IgD-negative memory B cell (primary cell): ENCODE measurements around the gene FAM170B. TPM values are rescaled to one million over a fixed set of nuclear protein-coding genes. Genes with fewer than 3 reads are reported as not detected.

Source experiments
- H3K27ac Mint-ChIP-seq, 3 donors: one replicate each; pipeline ENCODE4 v1.8.0; 2020 to 2022; ENCODE audit warnings: mild to moderate bottlenecking in 3 of 3, mixed read lengths in 3 of 3, moderate library complexity in 1 of 3
- H3K27me3 Mint-ChIP-seq: one replicate; pipeline ENCODE4 v1.8.0; 2021; ENCODE audit warnings: mixed read lengths
- H3K36me3 Mint-ChIP-seq: one replicate; pipeline ENCODE4 v1.8.0; 2020; ENCODE audit warnings: mild to moderate bottlenecking, mixed read lengths
- H3K4me1 Mint-ChIP-seq, 3 donors: one replicate each; pipeline ENCODE4 v1.8.0; 2020 to 2022; ENCODE audit warnings: mixed read lengths in 3 of 3, mild to moderate bottlenecking in 1 of 3
- H3K4me3 Mint-ChIP-seq, 4 donors: one replicate each; pipeline ENCODE4 v1.8.0; 2020 to 2022; ENCODE audit warnings: mild to moderate bottlenecking in 4 of 4, mixed read lengths in 4 of 4, moderate library complexity in 3 of 4
- H3K9me3 Mint-ChIP-seq, 3 donors: one replicate each; pipeline ENCODE4 v1.8.0; 2020 to 2021; ENCODE audit warnings: mixed read lengths in 3 of 3, mild to moderate bottlenecking in 1 of 3
- polyA plus RNA-seq: library from polyadenylated mRNA; unstranded; fragments of 300-500 nt; fragmentation: Illumina TruSeq; gene quantifications from one replicate; pipeline ENCODE4 v1.2.3, GENCODE V29; 2021

The FAM170B gene
- polyA plus RNA-seq, 1 donor from 2014 or later, result not detected

DNA sequence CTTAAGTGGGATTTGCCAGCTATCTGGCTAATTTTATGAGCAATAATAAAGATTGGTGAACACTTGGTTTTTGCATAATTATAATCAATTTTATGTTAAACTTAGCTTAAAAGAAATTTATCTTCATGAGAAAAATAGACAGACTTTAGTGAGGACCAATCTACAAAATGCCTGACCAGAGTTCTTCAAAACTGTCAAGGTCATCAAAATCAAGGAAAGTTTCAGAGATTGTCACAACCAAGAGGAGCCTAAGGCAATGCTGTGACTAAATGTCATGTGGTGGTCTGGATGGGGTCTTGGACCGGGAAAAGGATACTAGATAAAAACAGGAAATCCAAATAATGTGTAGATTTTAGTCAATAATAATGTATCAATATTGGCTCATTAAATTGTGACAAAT is 17.7 kb upstream of the FAM170B start:
- H3K4me1 Mint-ChIP-seq, result peaks cover 0 to 9% (median 3%) of the 10 kb centered on the region in 3 donors
- peaks cover 4% of the 10 kb centered on the region for H3K27me3 Mint-ChIP-seq
- H3K4me3 Mint-ChIP-seq, result no peak overlapping the region
- no peak overlapping the region for H3K27ac Mint-ChIP-seq
- peaks cover 1 to 8% (median 7%) of the 10 kb centered on the region in 3 donors for H3K9me3 Mint-ChIP-seq
- H3K36me3 Mint-ChIP-seq, result peaks cover 10% of the 10 kb centered on the region

DNA sequence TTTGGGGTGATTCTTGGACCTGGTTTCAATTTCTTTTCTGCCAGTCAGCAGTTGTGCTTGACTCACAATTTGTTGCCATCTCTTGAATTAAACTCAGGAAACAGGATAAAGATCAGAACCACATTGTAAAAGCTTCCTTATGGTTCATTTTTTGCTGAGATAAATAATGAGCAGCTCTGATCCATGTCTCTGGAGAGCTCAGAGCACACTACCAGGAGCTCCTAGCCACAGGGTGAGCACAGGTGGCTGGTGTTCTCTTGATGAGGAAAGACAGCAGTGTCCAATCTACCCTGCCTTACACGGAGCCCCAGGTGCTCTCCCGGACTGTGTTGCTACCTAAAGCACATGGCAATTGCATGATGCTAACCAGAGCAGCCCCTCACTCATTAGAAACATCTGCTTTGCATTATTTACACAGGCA is 17.2 kb upstream of the FAM170B start:
- Mint-ChIP-seq H3K27ac (no peak overlapping the region), H3K27me3 (peaks cover 4% of the 10 kb centered on the region), H3K4me1 (peaks cover 0 to 9% (median 3%) of the 10 kb centered on the region in 3 donors), H3K4me3 (no peak overlapping the region), H3K36me3 (peaks cover 10% of the 10 kb centered on the region), H3K9me3 (peaks cover 1 to 8% (median 7%) of the 10 kb centered on the region in 3 donors)

GRCh38 chr10:49150426-49150825 is 16.6 kb upstream of the FAM170B start:
- Mint-ChIP-seq H3K27me3 (peaks cover 4% of the 10 kb centered on the region), H3K9me3 (peaks cover 1 to 8% (median 7%) of the 10 kb centered on the region in 3 donors), H3K36me3 (peaks cover 10% of the 10 kb centered on the region), H3K4me1 (peaks cover 0 to 9% (median 3%) of the 10 kb centered on the region in 3 donors), H3K4me3 (no peak overlapping the region), H3K27ac (no peak overlapping the region)

DNA sequence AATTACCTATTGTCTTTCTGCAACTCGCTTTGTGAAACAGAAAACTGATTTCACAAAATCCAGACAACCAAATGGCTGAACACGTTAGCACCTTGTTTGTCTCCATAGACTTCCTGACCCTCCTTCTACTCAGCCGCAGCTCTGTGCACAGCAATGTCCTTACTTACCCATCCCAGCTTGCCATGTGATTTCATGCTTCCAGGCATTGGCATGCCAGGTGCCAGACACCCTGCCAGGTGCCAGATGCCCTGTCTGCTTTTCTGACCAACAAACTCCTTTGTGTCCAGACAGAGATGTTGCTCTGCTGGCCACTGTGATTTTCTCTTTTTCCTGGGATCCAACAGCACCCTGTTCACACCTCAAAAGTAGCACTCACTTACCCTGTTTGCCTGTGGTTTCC is 16.1 kb upstream of the FAM170B start:
- H3K27ac Mint-ChIP-seq, result no peak overlapping the region
- peaks cover 6% of the 10 kb centered on the region for H3K27me3 Mint-ChIP-seq
- H3K36me3 Mint-ChIP-seq, result peaks cover 6% of the 10 kb centered on the region
- H3K4me1 Mint-ChIP-seq, result peaks cover 0 to 9% (median 3%) of the 10 kb centered on the region in 3 donors
- no peak overlapping the region for H3K4me3 Mint-ChIP-seq
- peaks cover 1 to 8% (median 7%) of the 10 kb centered on the region in 3 donors for H3K9me3 Mint-ChIP-seq

GRCh38 chr10:49144058-49144720 is 10.4 kb upstream of the FAM170B start:
- Mint-ChIP-seq H3K9me3 (peaks cover 1 to 8% (median 7%) of the 10 kb centered on the region in 3 donors), H3K27ac (no peak overlapping the region), H3K27me3 (peaks cover 9% of the 10 kb centered on the region), H3K4me3 (no peak overlapping the region), H3K36me3 (no peaks in the 10 kb centered on the region), H3K4me1 (no peaks in the 10 kb centered on the region)

DNA sequence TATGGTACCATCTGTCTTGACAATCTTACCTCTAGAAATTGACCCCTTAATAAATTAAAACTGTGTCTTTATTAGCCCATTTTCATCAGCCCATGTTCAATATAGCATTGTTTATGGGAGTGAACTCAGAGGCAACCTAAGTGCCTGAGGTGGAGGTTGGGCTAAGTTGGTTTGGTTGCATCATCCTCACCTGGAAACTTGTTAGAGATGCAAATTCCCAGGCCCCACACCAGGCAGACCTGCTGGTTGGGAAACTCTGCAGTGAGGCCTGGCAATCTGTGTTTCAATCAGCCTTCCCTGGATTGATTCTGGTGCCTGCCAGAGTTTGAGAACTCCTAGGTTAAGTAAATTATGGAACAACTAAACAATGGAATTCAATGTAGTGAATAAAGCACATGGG is 9.4 kb upstream of the FAM170B start:
- no peaks in the 10 kb centered on the region for H3K36me3 Mint-ChIP-seq
- H3K9me3 Mint-ChIP-seq, result peaks cover 1 to 7% (median 6%) of the 10 kb centered on the region in 3 donors
- no peak overlapping the region for H3K27ac Mint-ChIP-seq
- no peak overlapping the region for H3K4me3 Mint-ChIP-seq
- H3K4me1 Mint-ChIP-seq, result no peaks in the 10 kb centered on the region
- H3K27me3 Mint-ChIP-seq, result peaks cover 9% of the 10 kb centered on the region

- Mint-ChIP-seq H3K9me3 (no peaks in the 10 kb centered on the region), H3K4me1 (peaks cover 0 to 4% (median 2%) of the 10 kb centered on the region in 3 donors), H3K27me3 (peaks cover 8% of the 10 kb centered on the region), H3K36me3 (no peaks in the 10 kb centered on the region), H3K4me3 (no peak overlapping the region), H3K27ac (no peak overlapping the region)
These were observed 7.9 kb upstream of the FAM170B start for GRCh38 chr10:49141541-49142332.

- H3K4me3 Mint-ChIP-seq, result no peak overlapping the region
- H3K27me3 Mint-ChIP-seq, result peaks cover 8% of the 10 kb centered on the region
- H3K27ac Mint-ChIP-seq, result no peak overlapping the region
- H3K4me1 Mint-ChIP-seq, result peaks cover 7 to 13% (median 7%) of the 10 kb centered on the region in 3 donors
- peaks cover 0 to 2% (median 0%) of the 10 kb centered on the region in 3 donors for H3K9me3 Mint-ChIP-seq
- no peaks in the 10 kb centered on the region for H3K36me3 Mint-ChIP-seq
These were observed 6.7 kb upstream of the FAM170B start for GRCh38 chr10:49140304-49141177.

DNA sequence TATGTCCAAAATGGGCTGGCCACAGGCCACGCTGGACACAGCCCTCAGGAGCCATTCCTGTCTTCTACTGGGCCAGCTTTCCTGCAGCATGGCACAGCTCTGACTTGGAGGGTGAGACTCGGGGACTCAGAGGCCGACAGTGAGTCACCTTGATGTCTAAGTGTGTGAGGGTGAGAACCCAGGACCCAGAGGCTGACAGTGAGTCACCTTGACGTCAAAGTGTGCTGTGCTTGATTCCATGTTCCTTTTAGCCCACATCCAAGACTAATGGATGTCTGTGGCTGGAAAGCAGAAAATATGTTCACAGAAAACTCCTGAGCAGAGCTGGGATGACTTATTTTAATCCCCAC is 6.0 kb upstream of the FAM170B start:
- Mint-ChIP-seq H3K4me3 (no peak overlapping the region), H3K27me3 (peaks cover 5% of the 10 kb centered on the region), H3K9me3 (peaks cover 0 to 2% (median 0%) of the 10 kb centered on the region in 3 donors), H3K4me1 (peaks cover 12 to 19% (median 12%) of the 10 kb centered on the region in 3 donors), H3K36me3 (no peaks in the 10 kb centered on the region), H3K27ac (no peak overlapping the region)

- Mint-ChIP-seq H3K27ac (no peak overlapping the region), H3K27me3 (peaks cover 3% of the 10 kb centered on the region), H3K9me3 (peaks cover 0 to 2% (median 0%) of the 10 kb centered on the region in 3 donors)
These were observed 5.4 kb upstream of the FAM170B start for GRCh38 chr10:49139028-49139845.

DNA sequence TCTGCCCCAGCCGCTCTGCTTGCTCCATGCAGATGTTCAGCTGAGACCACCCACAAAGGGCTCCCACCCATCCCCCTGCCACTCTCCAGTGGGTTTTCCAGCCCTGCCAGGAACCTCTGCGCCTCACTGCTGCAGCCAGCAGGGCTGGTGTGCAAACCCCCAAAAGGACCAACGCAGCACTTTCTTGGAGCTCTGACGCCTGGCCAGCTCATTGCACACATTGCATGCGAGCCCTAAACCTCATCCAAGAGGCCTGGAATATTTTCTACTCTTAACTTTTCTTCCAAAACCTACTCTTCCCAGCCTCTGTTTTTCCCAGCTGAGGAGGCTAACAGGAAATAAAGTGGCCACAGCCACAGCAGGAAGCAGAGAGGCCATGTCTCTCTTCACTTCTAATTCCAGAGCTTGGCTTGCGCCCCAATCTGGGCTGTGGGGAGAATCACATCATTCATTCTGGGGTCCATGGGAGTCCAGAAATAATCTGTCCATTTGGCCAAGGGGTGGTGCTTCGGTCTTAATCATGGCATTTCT is 4.6 kb upstream of the FAM170B start:
- Mint-ChIP-seq H3K27me3 (peaks cover 3% of the 10 kb centered on the region), H3K36me3 (no peaks in the 10 kb centered on the region), H3K9me3 (peaks cover 0 to 2% (median 0%) of the 10 kb centered on the region in 3 donors), H3K4me1 (peaks cover 19 to 27% (median 19%) of the 10 kb centered on the region in 3 donors), H3K27ac (no peak overlapping the region), H3K4me3 (no peak overlapping the region)

More at GRCh38 chr10:49139028-49139845, 5.4 kb upstream of the FAM170B start:
- no peaks in the 10 kb centered on the region for H3K36me3 Mint-ChIP-seq
- H3K4me1 Mint-ChIP-seq, result peaks cover 16 to 24% (median 17%) of the 10 kb centered on the region in 3 donors
- H3K4me3 Mint-ChIP-seq, result no peak overlapping the region

GRCh38 chr10:49136525-49136924 is 2.7 kb upstream of the FAM170B start:
- peaks cover 19 to 27% (median 19%) of the 10 kb centered on the region in 3 donors for H3K4me1 Mint-ChIP-seq
- H3K27ac Mint-ChIP-seq, result no peak overlapping the region
- H3K36me3 Mint-ChIP-seq, result no peaks in the 10 kb centered on the region
- H3K27me3 Mint-ChIP-seq, result peaks cover 6% of the 10 kb centered on the region
- no peak overlapping the region for H3K4me3 Mint-ChIP-seq
- H3K9me3 Mint-ChIP-seq, result peaks cover 0 to 2% (median 0%) of the 10 kb centered on the region in 3 donors

DNA sequence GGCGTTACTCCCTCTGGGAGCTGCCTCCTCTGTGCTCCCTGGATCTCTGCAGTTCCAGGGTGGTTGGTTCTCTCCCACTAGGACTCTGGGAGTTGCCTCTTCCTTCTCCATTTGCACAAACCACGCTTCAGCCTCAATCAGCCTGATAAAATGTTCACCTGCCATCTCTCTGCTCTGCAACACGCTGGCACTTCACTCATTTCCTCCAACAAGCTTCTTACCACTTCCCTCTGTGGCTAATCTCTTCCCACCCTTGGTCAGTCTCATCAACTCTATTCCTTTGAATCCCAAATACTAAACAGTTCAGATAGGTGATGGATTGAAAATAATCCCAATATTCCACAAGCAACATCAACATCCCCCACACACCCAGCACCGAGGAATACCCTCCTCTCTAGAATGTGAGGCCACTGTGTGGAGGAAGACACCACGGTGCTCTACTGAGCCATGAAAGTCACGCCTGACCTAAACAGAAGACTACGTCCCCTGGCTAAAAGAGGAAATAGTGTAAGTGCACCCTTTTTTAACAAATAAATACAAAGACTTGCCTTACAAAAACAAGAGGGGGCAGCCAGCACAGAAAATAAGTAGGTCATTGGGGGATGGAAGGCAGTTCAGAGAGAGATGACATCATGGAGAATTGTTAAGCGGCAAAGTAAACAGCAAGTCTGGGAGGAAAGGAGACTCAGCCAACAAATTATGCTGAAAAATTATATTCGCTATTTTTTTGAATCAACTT is 1.9 kb upstream of the FAM170B start:
- Mint-ChIP-seq H3K9me3 (peaks cover 0 to 2% (median 0%) of the 10 kb centered on the region in 3 donors), H3K4me1 (peaks cover 19 to 27% (median 19%) of the 10 kb centered on the region in 3 donors), H3K27me3 (peaks cover 4% of the 10 kb centered on the region), H3K27ac (peak overlapping the region; percentile 9 to 42 (median 21)), H3K4me3 (peak overlapping the region; percentile 3 to 85 (median 67)), H3K36me3 (no peaks in the 10 kb centered on the region)
